Measurements from ENCODE around the gene GM2A. TPM values are rescaled to one million over a fixed set of nuclear protein-coding genes. Genes with fewer than 3 reads are reported as not detected.

The GM2A gene
- total and polyA plus RNA-seq, 9 of the 15 experiments (the other 6 are each of a cell fraction or from before 2014, with no cell fraction given), result 5.8 to 36.0 (median 10.0) TPM

GRCh38 chr5:151213803-151214613, 39.0 kb upstream of the GM2A start (continued):
- no peak for TF ChIP-seq ZFP91 (CRISPR knock-in tag; IDR thresholded peaks at IDR 0.05)
- TF ChIP-seq ZNF584 (CRISPR knock-in tag; IDR thresholded peaks at IDR 0.05; ENCODE audit: low read depth), result no peak
- TF ChIP-seq MYNN (IDR thresholded peaks at IDR 0.05), result 0 out of 2 replicates have a peak, but pooled peaks have one; percentile 57
- no peak for TF ChIP-seq MYNN (CRISPR knock-in tag; IDR thresholded peaks at IDR 0.05)
- peak; percentile 59 for TF ChIP-seq NFYB (IDR thresholded peaks at IDR 0.05; ENCODE audit: extremely low read depth, insufficient read length)
- TF ChIP-seq POLR2A (conservative IDR thresholded peaks at IDR 0.05), result peak; percentile 70
- no peak for TF ChIP-seq KLF6 (CRISPR knock-in tag; IDR thresholded peaks at IDR 0.05; ENCODE audit: borderline replicate concordance)
- TF ChIP-seq ELF1 (tag; IDR thresholded peaks at IDR 0.05), result 0 out of 2 replicates have a peak, but pooled peaks have one; percentile 53
- TF ChIP-seq TCF3 (CRISPR knock-in tag; IDR thresholded peaks at IDR 0.05), result no peak
- TF ChIP-seq CC2D1A (IDR thresholded peaks at IDR 0.05), result no peak
- TF ChIP-seq ARID1B (IDR thresholded peaks at IDR 0.05), result 0 out of 2 replicates have a peak, but pooled peaks have one; percentile 37
- no peak for TF ChIP-seq PHF21A (IDR thresholded peaks at IDR 0.05; ENCODE audit: borderline replicate concordance, low read depth)
- TF ChIP-seq TBP (optimal IDR thresholded peaks at IDR 0.05; ENCODE audit: low read depth, low read length), result peak; percentile 58
- no peak for TF ChIP-seq JUN (IDR thresholded peaks at IDR 0.05; ENCODE audit: borderline replicate concordance, low read depth, low read length)
- TF ChIP-seq JUN (CRISPR knock-in tag; IDR thresholded peaks at IDR 0.05; ENCODE audit: borderline replicate concordance), result no peak
- peak; percentile 41; the same call in 1 of the 2 replicates for TF ChIP-seq L3MBTL2 (IDR thresholded peaks at IDR 0.05)
- 0 out of 2 replicates have a peak, but pooled peaks have one; percentile 46 for TF ChIP-seq TSHZ1 (CRISPR knock-in tag; IDR thresholded peaks at IDR 0.05)
- TF ChIP-seq CEBPB (tag; IDR thresholded peaks at IDR 0.05), result peak; percentile 82
- no peak for TF ChIP-seq RFX7 (CRISPR knock-in tag; IDR thresholded peaks at IDR 0.05)
- no peak for TF ChIP-seq ZNF589 (CRISPR knock-in tag; IDR thresholded peaks at IDR 0.05; ENCODE audit: low read depth)
- no peak for TF ChIP-seq BRCA1 (IDR thresholded peaks at IDR 0.05)
- no peak for TF ChIP-seq BRCA1 (CRISPR knock-in tag; IDR thresholded peaks at IDR 0.05)
- peak; percentile 64; the same call in 1 of the 2 replicates for TF ChIP-seq HDAC2 (IDR thresholded peaks at IDR 0.05)
- peak; percentile 3 for TF ChIP-seq RBM25 (IDR thresholded peaks at IDR 0.05; ENCODE audit: low read depth, low read length, severe bottlenecking)
